ENCODE measurements around the gene TEX52.
"Not testable (repeated sequence)": the region's sequence is repeated elsewhere in the genome, so short reads cannot be mapped to it uniquely, and the experiment has no call there.

TEX52 gene
- 0 reads per million in 2 donors for total RNA-seq

DNA sequence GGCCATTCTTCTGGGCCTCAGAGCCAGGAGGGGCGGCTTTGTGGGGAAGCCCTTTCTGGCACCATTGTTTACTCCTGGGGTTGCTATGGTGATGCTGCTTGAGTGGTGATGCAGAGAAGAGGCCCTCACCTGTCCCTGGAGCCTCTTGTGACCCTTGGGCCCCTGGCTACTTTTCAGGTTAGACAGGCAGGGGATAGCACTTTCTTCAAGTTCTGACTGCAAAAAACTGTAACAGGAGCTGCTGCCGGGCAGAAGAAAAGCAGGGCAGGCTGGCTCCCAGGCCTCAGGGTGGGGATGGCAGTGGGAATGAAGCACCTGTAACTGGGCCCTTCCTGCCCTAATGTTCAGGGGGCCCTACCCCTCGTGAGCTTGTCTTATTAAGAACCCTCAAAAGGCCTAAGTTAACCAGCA lies at the start of gene TEX52:
TSS of gene TEX52 (minus strand) at position 19 of the 411 bp plus-strand sequence. CDS start at position 6, 13 bp downstream.
- DNase-seq: no peak

DNA sequence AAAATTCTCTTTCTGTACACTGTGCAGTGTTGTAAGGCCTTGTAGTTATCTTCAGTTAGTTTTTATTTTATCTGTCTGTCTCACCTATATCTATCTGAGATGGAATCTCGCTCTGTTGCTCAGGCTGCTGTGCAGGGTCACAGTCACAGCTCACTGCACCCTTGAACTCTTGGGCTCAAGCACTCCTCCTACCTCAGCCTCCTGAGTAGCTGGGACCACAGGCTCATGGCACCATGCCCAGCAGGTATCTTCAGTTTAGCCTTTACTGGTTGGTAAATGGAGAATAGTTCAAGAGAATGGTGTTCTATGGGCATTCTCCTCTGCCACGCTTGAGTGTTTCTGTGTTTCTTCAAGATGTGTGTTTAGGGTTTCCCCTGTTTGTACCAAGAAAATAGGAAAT lies 47.4 kb upstream of the TEX52 start:
- DNase-seq: no peak

DNA sequence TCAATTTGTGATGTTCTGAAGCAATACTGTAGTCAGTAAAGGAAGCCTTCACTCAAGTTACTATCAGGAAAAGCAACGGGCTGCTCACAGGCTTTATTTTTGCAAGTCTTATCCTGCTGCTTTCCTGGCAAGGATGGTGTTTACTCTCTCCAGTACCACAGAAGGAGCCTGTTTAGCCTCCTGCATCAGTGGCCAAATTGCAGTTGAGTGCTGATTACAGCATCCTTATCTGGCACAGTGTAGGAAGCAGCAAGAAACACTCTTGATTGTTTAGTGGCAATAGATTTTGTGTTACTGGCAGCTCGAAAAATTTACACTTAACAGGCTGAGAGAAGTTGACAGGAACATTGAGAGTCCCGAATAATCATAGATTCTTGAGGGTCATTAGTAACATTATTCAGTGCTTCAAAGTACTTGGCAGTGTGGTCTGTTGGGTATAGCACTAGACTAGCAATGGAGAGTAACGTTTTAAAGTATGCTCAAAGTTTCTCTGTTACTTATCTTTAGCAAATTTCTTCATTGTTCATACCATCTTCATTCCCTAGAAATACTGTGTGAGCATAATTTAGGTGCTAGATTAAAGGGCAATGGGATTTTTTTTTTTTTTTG lies 45.5 kb upstream of the TEX52 start:
- no peak for DNase-seq

DNA sequence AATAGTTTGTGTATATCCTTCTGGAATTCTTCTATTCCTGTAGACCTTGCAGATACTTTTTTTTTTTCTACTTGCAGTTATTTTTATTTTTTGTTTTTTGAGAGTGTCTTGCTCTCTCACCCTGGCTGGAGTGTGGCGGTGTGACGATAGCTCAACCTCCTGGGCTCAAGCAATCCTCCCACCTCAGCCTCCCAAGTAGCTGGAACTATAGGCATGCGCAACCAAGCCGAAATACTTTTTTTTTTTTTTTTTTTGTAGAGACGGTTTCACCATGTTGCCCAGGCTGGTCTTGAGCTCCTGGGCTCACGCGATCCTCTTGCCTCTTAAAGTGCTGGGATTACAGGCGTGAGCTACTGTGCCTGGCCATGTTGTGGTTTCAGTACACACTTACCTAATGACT lies 43.8 kb upstream of the TEX52 start:
- DNase-seq: no peak

DNA sequence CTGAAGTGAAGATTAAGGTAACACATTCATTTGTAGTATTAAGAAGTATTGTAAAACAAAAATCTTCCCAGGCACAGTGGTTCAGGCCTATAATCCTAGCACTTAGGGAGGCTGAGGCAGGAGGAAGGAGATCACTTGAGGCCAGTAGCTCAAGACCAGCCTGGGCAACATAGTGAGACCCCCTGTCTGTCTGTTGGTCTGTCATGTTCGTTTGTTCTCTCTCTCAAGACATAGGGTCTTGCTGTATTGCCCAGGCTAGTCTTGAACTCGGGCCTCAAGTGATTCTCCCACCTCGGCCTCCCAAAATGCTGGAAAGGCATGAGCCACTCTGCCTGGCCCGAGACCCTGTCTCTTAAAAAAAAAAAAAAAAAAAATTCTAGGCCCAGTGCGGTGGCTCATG lies 40.6 kb upstream of the TEX52 start:
- DNase-seq: no peak

DNA sequence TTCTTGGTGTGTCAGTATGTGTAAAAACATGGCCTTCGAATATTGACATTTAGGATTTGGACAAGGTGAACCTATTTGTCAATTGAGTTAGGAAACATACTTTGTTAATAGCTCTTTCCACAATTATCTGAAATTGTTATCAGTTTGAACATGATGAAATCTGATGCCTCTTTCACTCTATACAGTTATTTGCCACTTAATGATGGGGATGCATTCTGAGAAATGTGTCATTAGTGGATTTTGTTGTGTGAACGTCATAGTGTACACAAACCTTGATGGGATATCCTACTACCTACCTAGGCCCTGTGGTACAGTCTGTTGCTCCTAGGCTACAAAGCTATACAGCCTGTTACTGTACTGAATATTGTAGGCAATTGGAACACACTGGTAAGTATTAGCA lies 38.7 kb upstream of the TEX52 start:
- DNase-seq: no peak

DNA sequence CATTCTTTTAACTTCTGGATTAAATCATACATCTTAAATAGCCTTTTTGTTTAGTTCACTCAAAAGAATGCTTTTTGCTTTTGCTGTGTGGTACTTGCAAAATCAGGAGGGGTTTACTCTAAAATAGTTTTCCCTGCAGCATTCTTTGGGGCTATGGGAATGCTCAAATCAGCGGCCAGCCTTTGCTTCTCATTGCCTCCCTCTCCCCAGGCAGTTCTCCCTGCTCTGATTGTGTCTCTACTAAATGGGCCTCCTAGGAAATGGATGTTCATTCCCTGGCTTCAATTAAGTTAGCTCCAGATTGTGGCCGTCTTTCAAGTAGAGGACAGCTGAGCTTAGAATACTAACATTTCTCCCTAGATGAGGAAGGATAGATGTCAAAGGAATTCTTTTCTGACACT lies 38.2 kb upstream of the TEX52 start:
- DNase-seq: no peak

DNA sequence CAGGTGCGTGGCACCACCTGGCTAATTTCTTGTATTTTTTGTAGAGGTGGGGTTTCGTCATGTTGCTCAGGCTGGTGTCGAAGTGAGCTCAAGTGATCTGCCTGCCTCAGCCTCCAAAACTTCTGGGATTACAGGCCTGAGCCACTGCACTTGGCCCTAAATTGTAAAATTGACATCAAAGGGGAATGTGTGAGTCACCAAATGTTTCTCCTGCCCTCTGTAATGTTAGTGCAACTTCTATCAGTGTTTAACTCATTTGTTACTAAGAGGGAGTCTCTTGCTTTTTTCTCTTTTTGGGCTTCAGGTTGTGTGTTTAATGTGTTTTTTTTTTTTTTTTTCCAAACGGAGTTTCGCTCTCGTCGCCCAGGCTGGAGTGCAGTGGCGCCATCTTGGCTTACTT lies 36.2 kb upstream of the TEX52 start:
- DNase-seq: no peak

DNA sequence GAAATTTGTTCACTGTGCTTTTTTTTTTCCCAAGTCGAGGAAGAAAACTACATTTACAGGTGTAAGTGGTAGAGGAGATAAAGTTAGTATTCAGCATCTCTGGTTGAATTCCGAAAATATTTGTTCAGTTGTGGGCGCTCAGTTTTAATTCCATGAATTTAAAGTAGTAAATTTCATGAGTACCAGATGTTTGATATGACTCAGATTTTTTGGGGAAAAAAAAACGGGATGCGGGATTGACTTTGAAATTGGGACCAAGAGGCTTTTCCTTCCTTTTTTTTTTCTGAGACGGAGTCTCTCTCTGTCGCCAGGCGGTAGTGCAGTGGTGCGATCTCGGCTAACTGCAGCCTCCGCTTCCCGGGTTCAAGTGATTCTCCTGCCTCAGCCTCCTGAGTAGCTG lies 35.4 kb upstream of the TEX52 start:
- DNase-seq: no peak

DNA sequence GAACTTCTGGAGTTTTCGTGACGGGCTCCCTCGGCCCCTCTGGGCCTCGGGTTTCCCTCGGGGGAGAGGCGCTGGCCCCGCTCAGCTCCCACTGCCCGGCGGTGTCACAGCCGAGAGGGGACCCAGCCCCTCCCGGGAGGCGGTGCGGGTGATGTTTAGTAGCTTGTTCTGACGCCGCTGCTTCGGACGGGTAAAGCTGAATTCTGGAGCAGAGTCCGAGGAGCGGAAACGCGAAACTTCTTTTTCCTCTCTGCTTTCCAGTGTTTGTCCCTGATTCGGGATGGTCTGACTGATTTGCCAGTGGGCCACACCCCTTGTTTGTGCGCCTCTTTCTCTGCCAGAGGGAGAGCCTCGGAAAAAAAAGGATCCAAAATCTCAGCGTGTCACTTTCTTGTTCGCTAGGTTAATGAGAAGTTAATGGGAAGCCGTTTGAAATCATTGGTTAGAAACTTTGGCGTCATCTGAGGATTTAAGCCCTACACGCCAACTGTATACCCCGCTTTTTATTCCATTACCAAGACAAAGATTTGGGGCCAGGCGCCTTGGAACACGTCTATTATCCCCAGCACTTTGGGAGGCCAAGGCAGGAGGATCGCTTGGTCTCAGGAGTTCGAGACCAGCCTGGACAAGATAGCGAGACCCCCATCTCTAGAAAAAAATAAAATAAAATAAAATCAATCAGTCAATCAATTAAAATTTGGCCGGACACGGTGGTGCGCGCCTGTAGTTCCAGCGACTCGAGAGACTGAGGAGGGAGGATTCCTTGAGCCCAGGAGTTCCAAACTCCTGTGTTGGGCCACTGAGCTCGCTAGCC lies 34.6 kb upstream of the TEX52 start:
- peak; percentile 29 for DNase-seq

DNA sequence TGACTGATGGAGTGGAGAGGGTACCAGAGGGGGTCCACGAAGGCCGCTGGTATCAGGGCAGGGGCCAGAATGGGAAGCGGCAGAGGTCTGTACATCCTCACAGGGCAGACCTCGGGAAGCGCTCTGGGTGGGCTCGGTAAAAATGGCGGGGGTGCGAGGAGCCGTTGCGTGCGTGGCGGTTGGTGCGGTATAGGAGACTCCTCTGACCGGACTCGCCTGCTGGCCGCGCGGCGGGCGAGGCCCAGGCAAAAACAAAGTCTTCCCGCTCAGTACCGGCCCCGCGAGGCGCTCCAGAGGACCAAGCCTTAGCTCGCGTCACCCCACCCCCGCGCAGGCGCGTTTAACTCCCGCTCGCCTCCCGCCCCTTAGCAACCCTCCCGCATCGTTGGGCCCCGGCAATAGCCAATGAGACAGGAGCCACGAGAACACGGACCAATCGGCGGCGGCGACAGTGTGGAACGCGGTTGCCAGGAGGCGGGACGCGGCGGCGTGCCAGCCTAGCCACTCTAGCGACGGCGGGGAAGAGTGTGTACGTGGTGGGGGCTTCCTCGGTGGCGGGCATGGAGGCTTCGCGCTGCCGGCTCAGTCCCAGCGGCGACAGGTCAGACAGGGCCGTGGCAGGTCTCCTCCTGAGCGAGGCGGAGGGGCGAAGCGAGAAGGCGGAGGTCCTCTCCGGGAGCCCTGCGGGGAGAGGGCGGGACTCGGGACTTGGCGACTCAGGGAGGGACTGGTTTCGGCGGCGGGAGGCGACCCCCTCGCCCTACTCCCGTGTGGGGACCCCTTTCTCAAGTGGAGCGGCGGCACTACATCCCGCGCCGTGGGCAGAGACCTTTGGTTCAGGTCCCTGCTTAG lies 33.8 kb upstream of the TEX52 start, which contains the start of gene TULP3:
TSS of gene TULP3 (plus strand) at position 504 of the 852 bp plus-strand sequence. CDS start at position 561, 57 bp downstream.
- peak; percentile 97 for DNase-seq

DNA sequence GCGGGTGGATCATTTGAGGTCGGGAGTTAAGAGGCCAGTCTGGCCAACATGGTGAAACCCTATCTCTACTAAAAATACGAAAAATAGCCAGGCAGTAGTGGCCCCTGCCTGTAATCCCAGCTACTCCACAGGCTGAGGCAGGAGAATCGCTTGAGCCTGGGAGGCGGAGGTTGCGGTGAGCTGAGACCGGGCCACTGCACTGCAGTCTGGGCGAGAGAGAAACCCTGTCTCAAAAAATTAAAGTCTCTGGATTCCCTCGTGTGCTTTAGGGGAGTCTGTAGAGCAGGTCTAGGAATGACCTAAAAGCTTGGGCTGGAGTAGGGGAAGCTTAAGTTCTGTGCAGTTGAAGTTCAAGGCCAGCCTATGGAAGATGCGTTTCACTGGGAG lies 33.2 kb upstream of the TEX52 start:
- no peak for DNase-seq

DNA sequence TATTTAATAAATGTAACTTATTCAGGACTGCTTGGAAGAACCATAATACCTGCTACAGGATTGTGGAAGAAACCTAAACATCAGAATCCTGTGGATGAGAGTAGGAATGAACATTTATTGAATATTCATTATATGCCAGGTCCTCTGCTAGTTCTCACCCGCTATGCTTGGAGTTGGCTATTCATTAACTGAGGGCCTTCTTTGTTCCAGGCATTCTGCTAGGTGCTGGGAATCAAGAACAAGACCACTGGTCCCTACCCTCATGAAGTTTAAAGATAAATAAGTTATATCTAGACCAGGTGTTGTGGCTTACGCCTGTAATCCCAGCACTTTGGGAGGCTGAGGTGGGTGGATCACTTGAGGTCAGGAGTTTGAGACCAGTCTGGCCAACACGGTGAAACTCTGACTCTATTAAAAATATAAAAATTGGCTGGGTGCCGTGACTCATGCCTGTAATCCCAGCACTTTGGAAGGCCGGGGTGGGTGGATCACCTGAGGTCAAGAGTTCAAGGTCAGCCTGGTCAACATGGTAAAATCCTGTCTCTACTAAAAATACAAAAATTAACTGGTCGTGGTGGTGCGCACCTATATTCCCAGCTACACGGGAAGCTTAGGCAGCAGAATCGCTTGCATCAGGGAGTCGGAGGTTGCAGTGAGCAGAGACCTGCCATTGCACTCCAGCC lies 30.1 kb upstream of the TEX52 start:
- no peak for DNase-seq

DNA sequence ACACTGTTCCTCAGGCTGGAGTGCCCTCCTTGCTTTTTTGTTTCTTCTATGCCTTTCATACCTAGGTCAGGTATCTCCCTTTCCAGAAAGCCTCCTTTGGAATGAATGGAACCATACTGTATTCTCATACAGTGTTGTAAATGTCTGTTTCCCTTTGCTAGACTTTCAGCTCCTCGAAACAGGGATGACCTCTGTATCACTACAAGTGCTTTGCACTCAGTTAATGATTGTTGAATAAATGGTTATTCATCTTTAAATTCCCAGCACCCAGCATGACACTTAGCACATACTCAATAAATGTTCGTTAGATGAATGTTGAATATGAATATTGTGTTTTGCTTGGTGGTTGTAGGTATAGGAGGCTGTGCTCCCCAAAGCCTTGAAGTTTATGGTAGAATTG lies 28.0 kb upstream of the TEX52 start:
- no peak for DNase-seq

DNA sequence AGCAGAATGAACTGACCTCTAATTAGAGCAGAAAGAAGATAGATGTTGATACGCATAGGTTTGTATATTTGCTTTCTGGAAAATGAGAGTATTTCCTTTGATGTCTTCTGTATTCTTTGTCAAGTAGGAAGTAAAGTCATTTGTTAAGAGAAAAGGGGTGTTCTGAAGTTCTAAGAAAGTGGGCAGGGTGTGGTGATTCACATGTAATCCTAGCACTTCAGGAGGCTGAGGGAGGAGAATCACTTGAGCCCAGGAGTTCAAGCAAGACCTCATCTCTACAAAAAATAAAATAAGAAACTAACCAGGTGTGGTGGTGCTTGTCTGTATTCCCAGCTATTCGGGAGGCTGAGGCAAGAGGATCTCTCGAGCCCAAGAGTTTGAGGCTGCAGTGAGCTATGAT lies 23.0 kb upstream of the TEX52 start:
- no peak for DNase-seq

DNA sequence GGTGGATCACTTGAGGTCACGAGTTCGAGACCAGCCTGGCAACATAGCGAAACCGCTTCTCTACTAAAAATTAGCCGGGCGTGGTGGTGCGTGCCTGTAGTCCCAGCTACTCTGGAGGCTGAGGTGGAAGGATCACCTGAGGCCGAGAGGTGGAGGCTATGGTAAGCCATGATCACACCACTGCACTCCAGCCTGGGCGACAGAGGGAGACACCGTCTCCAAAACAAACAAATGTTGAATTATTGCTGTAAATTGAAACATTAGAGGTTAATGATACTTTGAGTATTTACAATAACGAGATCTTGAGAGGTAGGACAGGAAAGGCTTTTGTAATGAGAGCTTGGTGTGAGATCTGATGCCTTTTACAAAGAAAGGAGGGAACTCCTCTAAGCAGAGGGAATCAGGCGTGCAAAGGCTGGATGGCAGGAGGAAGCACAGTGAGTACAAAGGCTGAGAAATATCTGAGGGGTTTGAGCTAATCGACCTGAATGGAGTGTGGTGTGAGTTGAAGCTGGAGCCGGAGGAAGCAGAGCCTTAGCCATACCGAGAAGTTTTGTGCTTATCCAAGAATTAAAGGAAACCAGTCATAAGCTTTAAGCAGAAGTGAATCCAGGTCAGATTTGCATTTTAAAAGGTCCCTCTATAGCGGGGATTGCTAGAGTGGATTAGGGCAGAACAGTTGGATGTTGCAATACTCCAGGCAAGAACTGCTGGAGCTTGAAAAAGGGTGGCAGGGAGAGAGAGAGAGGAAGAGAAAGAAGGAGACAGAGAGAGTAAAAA lies 21.3 kb upstream of the TEX52 start:
- no peak for DNase-seq

DNA sequence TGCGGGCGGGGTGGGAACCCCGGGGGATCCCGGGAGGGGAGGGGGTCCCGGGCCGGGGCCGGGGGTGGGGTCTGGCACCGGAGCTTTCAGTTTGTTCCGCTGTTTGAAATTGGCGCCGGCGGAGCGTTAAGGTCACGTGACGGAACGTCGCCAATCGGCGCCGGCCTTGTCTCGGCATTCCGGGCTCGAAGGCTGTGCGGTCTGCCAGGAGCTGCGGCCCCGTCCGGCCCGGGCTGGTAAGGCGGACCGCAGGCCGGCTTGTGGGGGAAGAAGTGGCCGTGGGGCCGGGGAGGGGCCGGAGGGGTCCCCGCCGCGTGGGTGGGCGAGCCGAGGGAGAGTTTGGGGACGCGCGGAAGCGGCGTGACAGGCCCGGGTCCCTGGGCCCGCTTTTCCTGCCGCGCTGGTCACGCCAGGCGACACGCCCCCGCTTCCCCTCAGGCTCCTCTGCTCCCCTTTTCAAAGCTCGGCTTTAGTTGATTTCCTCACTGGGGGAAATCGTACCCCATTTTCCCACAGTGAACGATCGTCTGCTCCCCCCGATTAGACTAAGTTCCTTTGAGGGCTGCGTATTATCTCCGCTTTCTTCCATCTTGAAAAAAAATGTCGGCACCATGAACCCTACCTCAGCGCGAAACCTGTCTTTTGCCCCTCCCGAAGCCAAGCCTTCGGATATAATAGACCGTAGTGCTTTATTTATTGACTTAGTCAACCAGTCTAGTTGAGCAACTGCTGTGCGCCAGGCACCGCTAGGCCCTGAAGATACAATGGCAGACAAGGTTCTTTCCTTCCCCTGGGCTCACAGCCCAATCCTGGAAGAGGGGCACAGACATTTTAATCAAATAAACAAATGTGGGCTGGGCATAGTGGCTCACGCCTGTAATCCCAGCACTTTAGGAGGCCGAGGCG lies 20.5 kb upstream of the TEX52 start, which contains the start of the genes FOXM1 and RHNO1:
TSS of gene FOXM1 (minus strand) at position 128 of the 906 bp plus-strand sequence. CDS start 2,696 bp downstream, outside the sequence.
TSS of gene RHNO1 (plus strand) at position 177 of the 906 bp plus-strand sequence. CDS start 8,144 bp downstream, outside the sequence.
- peak; percentile 83 for DNase-seq

DNA sequence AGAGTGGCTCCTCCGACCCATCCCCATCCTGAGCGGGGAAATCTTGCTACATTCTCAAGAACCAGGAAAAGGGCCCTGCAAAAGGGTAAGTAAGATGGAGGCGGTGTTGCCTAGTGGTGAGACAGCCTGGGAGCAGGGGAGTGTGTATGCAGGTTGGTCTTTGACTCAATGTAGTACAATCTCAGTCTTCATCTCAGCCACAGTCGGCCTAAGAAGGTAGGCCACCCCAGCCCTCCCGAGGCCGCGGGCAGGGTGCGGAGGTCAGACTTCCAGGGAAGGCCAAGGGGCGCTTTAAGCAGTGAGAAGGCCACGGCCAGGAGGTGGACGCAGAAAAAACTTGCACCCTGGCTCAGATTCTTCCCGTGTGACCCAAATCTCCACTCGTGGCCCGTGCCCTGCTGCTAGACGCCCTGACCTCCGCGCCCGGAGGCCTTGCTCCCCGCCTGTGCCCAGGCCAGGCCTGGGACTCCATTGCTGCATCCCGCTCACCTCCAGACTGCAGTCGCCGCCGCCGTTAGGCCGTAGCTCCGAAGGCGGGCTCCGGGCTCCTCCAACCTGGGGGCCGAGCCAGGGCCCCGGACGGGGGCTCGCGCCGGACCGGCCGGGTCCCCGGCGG lies 19.7 kb upstream of the TEX52 start:
- DNase-seq: no peak

DNA sequence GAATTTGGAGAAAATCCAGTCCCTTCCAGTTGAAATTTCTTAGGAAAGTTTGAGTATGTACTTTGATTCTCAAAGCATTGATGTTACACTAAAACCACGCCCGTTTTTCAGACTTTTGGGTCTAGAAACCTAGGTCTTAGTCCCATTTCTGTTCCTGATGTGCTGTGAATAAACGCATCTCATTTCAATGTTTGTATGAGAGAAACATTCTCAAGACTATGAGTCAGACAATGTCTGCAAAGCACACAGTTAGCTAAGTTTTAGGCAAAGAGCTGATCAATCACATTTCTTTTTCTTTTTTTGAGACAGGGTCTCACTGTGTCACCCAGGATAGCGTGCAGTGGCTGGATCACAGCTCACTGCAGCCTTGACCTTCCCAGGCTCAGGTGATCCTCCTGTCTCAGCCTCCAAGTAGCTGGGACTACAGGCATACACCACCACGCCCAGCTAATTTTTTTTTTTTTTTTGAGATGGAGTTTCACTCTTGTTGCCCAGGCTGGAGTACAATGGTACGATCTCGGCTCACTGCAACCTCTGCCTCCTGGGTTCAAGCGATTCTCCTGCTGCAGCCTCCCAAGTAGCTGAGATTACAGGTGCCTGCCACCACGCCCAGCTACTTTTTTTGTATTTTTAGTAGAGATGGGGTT lies 12.3 kb upstream of the TEX52 start:
- not testable (repeated sequence) for DNase-seq

DNA sequence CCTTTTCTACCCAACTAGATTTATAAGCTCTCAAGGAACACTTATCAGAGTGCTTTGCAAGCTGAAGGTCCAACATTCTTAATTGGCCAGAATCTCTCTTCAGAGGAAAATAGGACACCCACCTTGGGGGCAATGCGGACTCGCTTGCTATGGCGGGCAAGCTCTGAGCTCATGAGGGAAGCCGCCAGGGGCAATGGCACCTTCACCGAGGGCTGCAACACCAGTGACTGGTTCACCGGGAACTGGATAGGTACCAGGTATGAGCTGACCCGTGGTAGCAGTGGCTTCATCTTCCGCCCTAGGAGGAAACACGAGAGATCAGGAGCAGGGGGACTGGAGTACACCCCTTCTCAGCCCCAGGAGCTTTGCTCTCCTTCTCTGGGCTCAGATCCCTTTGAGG lies 7.4 kb upstream of the TEX52 start:
- no peak for DNase-seq
